HG02870 (cell line): ENCODE results near the gene PDE4D.
"Not testable (repeated sequence)": the region's sequence is repeated elsewhere in the genome, so short reads cannot be mapped to it uniquely, and the experiment has no call there.

ENCODE experiments used
- ATAC-seq: cut with Tn5 transposase; IDR thresholded peaks from one replicate; pipeline ENCODE4 v1.9.1; 2021; ENCODE audit warnings: mild to moderate bottlenecking, moderate library complexity; ENCODE audit not compliant: unreplicated experiment

The PDE4D gene

DNA sequence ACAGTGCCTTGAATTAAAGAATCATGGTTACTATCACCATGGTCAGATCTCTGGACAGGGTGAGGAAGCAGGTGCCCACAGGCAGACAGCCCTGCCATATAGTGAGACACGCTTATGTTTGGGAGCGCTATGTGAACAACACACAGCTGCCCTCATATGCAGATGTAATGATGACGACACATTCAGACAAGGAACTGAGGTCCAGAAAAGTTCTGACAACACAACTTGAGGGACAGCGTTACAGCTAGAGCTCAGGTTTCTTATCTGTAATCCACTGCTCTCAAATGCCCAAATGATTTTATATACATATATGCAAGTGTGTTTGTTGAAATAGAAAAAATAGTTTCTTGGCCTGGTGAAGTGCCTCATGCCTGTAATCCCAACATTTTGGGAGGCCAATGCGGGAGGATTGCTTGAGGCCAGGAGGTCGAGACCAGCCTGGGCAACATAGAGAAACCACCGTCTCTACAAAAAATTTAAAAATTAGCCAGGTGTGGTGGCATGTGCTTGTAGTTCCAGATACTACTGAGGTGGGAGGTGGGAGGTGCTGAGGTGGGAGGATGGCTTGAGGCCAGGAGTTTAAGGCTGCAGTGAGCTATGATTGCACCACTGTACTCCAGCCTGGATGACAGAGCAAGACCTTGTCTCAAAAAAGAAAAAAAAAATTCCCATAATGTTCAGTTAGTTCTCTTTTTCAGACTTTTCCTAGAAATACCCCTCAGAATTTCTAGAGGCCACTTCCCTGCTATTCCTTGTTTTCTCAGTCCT, 887.4 kb downstream of the PDE4D start:
- ATAC-seq = no peak

DNA sequence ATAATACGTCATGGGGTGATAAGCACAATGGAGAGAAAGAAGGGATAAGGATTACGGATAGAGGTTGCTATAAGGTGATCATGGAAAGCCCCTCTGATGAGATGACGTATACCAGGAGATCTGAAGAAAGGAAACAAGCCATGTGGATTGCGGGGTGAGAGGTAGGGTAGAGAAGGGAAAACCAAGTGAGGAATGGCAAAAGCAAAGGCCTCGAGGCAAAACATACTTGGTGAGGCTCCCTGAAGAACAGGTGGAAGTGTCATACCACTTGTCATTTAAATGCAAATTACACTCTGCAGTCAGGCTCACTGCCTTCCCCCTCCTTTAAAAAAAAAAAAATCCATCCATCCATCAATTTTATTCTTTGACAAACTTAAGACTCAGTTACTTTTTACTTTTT, 889.9 kb downstream of the PDE4D start:
- ATAC-seq = no peak

DNA sequence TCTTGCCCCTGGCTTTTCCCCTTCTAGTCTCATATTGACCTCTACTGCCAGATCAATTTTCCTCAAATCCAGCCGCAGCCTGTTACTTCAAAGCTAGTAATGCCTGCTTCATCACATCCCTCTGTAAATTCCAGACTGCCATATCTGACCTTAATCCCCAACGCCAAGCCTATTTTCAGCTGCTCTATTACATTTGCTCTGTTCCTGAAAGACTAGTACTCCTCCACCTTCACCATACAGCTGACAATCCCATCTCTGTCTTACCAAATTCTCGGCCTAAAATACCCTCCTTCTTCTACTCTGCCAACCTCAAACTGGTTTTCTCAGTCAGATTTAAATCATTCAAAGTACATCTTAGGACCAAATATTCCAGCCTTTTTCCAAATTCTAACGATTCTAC, 890.4 kb downstream of the PDE4D start:
- ATAC-seq = no peak

DNA sequence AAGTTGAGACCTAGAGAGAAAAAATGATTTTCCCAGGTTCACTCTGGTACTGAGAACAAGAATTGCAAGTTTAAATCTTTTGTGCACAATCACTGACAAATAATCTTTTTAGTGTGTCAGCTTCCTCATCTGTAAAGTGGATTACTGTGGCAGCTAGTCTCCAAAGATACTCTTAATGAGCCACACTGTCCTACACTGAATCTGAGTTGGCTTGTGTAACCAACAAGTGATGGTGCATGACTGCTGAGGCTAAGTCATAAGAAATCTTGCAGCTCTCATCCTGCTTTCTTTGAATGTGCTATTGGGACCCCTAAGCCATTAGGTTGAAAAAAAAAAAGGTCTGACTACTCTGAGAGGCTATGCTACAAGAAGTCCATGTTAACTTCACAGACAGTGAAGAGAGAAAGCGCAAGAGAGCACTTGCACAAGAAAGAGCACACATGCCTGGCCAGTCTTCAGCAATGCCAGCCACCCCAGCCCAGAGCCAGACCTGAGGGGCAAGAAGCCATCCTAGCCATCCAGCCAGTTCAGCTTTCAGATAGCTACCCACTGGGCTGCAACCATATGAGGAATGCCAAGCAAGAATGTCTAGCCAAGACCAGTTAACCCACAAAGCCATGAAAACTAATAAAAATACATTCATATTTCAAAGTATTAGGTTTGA, 891.2 kb downstream of the PDE4D start:
- ATAC-seq = no peak

DNA sequence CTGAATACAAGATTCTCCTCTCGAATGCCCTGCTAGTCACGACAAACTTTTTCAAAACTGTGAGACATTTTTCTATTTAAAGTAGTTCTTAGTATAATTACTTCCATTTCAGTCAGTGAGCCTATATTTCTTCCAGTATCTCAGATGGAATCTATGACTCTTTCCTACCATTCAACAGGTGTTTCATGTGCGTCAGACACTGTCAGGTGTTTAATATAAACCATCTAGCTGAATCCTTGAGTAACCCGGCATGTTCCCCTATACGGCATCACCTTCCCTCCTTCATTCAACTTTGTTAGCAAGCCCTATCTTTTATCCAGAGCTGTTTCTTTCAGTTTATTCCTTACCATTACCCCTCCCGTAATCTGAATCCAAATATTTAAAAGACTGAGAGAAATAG, 891.8 kb downstream of the PDE4D start:
- ATAC-seq = no peak

DNA sequence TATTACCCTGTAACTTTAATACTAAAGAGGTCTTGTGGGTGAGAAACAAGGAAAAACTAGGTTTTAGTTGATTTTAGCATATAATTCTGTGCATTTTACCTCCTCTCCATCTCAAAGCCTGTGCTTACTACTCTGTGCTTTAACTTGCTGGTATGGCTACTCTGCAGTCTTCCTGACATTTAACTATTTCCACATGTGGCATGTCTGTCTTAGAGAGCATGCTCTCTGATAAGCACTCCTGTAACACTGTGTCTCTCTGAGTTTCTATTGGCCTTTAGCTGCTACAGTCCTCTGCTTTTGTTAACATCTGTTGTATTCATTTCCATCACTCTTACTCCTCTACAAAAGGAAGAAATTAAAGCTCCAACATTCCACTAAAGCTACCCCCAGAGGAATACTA, 892.4 kb downstream of the PDE4D start:
- ATAC-seq = no peak

DNA sequence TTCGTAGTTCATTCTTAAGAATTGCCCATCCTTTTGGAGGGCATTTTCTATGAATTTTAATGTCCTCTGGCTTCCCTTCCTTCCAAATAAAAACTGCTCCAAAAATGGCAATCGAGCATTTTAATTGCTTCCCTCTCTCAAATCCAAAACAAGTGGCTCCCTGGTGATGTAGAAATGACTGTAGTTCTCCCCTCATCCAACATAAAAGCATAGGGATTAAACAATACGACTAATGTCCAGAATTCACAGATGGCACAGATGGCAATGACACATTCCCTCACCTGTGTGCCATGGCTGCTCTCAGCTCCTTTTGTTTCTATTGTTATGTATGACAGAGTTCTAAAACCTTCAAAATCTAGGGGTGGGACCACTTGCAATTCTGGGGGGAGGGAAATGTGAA, 893.3 kb downstream of the PDE4D start:
- ATAC-seq = no peak

DNA sequence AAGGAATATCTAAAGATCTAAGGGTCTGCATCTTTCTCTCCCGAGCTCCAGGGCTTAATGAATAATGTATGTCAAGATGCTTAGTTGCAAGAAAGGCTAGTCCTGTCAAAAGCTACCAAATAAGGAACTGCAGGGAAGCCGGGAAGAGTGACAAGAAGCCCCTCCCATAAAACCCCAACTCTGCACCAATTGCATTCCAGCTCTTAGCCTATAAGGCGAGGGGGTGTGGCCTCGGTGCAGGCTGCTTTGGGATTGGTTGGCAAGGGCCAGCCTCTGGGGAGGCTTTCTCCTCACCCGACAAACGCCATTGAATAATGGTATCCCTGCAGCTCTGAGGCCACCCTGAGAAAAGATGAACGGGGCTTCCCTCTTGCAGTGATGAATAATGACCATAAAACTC, 893.7 kb downstream of the PDE4D start:
- no peak for ATAC-seq

DNA sequence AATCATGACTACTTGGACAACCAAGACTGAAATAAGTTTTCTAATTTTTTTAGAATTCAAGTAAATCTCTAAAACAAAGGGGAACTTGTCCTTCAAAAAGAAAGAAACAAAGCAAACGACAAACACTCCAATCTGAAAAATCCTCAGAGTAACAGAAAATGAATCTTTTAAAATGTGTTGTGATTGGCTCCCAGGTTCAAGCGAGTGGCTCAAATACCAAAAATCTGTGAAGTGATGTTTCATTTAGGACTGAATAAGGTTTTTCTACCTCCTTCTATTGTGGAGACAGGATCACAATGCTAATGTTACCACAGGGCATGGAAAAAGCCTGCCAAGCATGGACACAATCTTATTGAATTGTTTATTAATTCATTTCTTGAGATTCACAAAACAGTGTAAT, 895.0 kb downstream of the PDE4D start:
- no peak for ATAC-seq

DNA sequence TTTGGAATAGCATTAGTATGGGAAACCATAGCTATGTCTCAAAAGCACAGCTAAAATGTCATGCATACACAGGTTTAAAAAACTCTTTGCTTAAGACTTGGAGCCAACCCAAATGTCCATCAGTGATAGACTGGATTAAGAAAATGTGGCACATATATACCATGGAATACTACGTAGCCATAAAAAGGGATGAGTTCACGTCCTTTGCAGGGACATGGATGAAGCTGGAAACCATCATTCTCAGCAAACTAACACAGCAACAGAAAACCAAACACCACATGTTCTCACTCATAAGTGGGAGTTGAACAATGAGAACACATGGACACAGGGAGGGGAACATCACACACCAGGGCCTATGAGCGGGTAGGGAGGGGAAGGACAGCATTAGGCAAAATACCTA, 897.7 kb downstream of the PDE4D start:
- ATAC-seq = not testable (repeated sequence)

DNA sequence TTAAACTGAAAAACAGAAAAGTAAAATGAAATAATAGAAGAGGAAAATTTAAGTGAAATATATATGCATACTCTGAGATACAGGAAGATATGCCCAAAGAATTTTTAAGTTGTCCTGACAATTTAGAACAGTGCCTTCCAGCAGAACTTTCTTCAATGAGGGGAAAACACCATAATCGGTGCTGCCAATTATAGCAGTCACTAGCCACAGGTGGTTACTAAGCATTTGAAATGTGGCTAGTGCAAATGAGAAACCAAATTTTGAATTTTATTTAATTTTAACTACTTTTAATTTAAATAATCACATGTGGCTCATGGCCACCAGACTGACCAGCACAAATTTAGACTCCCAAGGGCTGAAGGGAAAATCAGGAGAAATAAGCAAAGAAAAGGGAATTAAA, 900.1 kb downstream of the PDE4D start:
- no peak for ATAC-seq

DNA sequence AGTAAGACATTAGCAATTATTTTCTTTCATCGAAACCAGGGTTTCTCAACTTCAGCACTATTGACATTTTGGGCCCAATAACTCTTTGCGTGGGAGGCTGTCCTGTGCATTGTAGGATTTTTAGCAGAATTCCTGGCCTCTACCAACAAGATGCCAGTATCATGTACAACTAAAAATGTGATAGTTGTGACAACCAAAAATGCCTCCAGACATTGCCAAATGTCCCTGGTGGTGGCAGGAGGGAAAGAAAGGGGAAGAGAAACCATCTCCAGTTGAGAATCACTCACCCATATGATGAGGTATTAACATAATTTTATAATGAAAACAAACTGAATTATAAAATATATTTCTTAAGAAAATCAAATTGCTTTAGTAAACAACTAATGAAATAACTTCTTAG, 904.6 kb downstream of the PDE4D start:
- no peak for ATAC-seq

DNA sequence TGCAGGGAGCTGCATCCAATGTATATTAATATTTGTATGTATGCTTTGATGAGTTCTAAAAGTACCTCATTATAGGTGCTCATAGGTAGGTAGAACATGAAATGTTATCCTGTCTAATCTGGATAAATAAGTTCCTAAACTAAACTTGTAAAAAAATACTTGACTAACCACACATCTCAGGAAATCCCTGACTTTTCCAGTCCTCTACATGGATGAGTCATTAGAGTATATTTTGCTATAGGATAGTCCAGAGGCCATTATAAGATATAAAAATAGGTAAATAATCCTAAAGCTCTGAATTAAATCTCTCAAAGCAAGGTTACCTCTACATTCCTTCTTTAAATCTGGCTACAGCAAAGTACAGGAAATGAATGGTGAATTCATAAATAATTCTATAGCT, 906.3 kb downstream of the PDE4D start:
- no peak for ATAC-seq

DNA sequence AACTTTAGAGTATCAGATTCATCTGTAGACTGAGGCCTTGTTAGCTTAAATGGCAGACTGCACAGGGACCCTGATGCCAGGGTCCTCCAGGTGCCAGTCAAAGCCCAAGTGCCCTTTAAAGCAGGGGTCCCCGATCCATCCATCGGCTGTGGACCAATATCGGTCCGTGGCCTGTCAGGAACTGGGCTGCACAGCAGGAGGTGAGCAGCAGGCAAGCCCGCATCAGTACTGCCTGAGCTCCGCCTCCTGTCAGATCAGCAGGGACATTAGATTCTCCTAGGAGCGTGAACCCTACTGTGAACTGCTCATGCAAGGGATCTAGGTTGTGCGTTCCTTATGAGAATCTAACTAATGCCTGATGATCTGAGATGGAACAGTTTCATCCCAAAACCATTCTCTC, 907.2 kb downstream of the PDE4D start:
- no peak for ATAC-seq

DNA sequence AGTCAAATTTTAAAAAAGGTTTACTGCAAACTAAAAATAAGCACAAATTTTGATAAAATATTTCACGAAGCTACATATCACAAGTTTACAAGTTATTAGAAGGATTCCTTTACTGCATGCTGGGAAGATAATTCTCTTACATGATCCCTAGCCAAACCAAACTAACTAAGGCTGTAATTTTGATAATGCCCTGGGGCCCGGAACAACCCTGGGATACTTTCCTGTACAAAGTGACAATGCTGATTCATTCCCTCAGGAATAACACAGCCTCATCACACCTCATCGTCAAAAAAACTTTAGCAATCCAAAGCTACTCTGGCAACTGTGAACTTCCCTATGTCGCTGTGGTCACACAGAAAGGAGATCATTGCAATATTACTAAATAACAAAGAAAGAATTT, 907.8 kb downstream of the PDE4D start:
- ATAC-seq = no peak

DNA sequence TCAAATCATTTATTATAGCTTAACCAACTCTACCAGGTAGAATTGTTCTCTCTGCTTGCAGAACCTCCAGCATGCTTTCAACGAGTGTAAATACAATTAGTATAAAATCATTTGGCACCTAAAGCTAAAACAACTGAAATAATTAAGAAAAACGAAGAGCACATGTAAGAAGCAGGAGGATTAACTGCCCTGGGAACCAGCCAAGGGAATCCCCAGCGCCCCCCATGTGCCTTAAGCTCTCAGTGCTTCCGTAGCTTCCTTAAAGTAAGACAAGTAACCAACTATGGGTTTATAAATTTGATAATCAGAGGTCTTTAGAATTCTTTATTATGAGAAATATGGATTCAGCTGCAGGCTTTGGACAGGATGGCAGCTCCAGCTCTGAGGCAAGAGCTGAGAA, 908.2 kb downstream of the PDE4D start:
- no peak for ATAC-seq

DNA sequence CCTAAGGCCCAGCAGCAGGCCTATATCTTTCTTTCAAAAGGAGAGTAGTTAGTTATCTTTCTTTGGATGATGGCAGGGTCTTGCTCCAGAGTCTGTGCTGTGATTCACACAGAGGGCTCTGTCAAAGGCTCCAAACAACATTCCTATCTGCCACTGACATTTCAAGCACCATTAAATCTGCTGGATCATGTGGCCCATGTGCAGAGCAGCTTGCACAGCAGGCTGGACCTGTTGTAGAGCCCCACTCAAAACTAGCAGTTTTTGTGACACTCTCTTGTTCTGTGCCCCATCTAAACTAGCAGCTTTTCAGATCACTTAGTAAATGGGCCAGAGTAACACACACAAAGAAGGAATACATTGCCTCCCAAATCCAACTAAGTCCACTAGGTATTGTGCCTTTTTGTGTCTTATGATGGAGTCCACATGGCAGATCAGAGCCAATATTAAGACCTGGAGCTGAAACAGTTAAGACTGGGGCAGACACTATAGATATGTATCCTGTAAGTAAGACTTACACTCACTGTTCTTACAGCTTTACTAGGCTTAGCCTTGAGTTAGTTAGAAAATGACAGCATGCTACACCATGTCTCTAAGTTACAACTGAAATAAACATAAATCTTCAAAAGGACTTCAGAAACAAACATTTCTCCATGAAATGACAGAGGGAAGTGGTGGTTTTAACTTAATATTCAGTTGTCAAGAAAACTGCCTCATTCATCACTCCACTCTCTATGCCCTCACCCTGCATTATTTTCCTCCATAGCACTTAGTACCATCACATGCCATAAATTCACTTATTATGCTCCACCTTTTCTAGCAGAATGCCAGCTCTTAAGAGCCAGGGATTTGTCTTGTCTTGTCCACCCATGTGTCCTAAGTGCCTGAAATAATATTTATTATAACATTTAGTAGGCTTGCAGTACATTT, 909.7 kb downstream of the PDE4D start:
- ATAC-seq = no peak

DNA sequence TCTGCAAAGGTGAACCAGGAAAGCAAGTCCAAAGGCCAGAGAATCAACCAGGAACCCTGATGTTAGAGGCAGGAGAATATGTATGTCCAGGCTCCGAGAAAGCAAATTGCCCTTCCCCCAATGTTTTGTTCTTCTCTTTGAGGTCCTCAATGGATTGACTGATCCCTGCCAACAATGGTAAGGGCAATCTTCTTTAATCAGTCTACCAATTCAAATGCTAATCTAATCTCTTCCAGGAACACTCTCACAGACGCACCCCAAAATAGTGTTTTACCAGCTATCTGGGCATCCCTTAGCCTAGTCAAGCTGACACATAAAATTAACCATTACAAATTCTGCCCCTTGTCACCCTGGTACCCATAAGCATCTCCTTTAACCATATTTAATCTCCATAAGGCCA, 912.6 kb downstream of the PDE4D start:
- ATAC-seq = no peak

DNA sequence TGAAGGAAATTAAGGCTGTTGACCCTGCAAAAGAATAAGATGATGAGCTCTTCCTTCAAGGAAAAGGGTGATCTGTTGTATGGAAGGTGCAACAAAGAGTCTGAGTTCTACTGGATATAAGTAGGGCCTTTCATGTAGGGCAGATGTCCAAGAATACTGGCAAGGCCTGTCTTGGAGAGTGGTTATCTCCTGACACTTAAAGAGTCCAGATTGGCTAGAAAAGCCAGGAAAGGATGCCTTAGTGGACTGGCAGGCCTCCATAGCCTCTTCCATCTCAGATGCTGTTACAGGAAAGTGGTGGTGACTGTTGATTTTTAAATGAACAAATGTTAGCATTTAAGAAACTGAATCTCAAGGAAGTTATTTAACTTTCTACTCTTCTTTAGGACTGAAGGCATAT, 914.4 kb downstream of the PDE4D start:
- ATAC-seq = no peak

DNA sequence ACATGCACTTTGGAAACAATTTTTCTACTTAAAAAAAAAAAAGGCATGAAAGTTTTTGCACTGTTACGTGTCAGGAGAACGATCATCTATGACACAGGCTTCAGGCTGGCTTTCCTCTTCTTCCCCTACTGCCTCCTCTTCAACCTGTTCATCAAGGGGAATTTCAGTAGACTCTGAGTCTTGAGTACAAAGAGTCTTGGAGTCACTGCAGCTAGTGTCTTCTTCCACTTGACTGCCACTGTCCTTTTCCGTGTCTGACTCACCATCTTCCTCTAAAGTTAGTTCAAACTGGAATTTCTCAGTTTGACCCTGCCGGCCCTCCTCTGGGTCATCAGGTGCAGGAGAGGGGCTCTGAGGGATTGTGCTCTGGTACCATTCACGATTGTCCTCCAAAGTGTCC, 918.9 kb downstream of the PDE4D start:
- ATAC-seq = no peak

DNA sequence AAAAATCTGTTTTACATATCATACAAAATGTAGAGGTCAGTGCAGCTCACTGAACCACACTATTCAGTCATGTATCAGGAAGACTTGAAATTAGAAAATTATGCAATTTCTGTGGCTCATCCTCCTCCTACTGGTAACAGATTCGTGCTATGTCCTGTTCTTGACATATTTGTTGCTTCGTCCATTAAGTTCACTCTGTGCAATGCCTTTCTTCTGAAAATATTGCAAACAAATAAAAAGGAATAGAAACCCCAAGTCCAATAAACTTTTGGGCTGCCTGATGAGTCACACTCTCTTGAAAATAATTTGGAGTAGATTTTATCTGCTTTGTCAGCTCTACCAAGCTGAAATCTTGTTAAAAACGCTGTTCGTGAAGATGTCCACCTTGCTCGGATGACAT, 919.4 kb downstream of the PDE4D start:
- no peak for ATAC-seq

DNA sequence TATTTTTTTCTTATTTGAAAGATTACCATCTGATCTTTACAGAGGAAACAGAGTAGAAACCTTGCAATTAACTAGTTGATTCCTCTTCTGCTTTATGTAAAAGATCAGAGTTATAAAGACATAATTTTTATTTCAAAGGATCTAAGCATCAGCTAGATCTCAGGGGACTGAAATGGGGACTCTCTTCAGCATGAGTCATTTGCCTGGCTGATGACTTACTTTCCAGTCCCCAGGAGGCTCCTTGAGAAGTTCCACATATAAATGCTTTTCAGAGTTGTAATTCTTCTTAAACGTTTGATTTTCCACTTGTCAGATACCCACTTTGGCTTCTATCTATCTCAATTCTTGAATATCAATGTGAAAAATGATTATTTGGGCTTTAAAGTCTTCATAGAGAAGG, 921.2 kb downstream of the PDE4D start:
- ATAC-seq = no peak
